ENCODE results near the gene UBE3C.

GRCh38 chr7:157310676-157311185, 172.0 kb downstream of the UBE3C start:
- TF ChIP-seq EP300 (IDR thresholded peaks at IDR 0.05) (no peak), CTCF (IDR thresholded peaks at IDR 0.05) (no peak), POLR2A (IDR thresholded peaks at IDR 0.05) (no peak), POLR2AphosphoS5 (IDR thresholded peaks at IDR 0.05) (no peak)

Measured in upper lobe of left lung (tissue), 4 donors.